C1 segment of cervical spinal cord (tissue), 14 donors: ENCODE measurements around the gene RUNX1.

ENCODE experiments used
- DNase-seq, 14 donors: peaks; one replicate each; lab custom pipeline; 2025; lab: John Stamatoyannopoulos, UW

RUNX1 gene

GRCh38 chr21:34924771-34925419 lies 124.2 kb downstream of the RUNX1 start:
- no peak for DNase-seq

GRCh38 chr21:34924194-34924593 lies 124.9 kb downstream of the RUNX1 start:
- DNase-seq: no peak

DNA sequence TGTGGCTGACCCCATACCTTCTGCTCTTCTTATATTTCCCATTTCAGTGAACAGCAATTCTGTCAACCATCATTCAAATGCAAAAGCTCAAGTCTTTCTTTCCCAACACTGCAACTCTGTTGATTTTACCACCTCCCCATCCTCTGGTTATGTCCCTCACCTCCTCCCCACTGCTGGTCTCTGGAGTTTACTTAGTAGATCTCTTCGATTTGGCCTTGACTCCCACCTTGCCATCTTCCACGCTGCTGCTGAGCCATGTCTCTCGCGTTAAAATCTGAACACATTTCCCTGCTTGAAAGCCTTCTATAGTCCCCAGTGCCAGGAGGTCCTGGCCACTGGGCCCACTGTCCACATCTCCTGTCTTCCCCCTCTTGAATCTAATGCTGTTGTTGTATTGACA lies 125.5 kb downstream of the RUNX1 start:
- DNase-seq: no peak

- DNase-seq: no peak
Measured at GRCh38 chr21:34923202-34923601, 125.9 kb downstream of the RUNX1 start.

DNA sequence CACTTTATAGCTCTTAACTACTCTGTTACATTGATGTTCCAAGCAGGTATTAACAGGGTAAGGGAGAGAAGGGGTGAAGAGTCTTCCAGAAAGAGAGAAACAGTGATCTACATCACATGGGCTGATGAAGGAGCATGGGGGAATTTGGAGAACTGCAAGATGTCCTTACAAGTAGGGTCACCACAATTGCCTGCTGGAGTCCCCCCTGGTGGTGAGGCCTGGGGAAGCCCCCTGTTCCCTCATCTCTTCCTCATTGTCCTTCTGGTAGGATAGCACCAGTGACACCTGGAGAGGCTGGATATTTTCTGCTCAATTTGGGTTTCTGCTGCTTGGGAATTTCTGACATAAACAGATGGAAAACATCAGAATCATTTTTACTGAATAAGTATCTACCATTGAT lies 126.6 kb downstream of the RUNX1 start:
- no peak for DNase-seq

- DNase-seq: no peak
Measured at GRCh38 chr21:34921151-34921550, 128.0 kb downstream of the RUNX1 start.

- DNase-seq: no peak
Measured at GRCh38 chr21:34919406-34919805, 129.7 kb downstream of the RUNX1 start.

DNA sequence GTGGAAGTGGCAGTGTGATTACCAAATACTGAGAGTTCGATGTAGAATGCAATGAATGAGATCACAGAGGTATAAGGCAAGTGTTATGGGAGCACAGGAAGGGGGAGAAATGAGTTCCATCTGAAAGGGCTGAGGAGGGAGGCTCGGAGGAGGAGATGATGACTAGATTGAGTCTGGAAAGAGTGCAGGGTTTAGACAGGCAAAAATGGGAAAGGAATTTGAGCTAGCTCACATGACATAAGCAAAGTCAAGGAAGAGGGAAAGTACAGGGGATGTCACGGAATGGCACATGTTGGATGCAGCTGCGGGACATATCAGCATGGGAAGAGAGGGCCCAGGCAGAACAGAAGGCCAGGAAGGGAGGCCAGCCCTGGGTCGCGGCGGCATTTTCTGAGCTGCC lies 132.7 kb downstream of the RUNX1 start:
- DNase-seq: no peak

- DNase-seq: no peak
Measured at GRCh38 chr21:34915364-34915841, 133.7 kb downstream of the RUNX1 start.

- DNase-seq: no peak
Measured at GRCh38 chr21:34914239-34914638, 134.9 kb downstream of the RUNX1 start.

- DNase-seq: no peak
Measured at GRCh38 chr21:34913811-34914210, 135.3 kb downstream of the RUNX1 start.

- no peak for DNase-seq
Measured at GRCh38 chr21:34912022-34912945, 136.8 kb downstream of the RUNX1 start.

- DNase-seq: peak in 2 of 14 donors; percentile 13 to 20
Measured at GRCh38 chr21:34911360-34911759, 137.7 kb downstream of the RUNX1 start.

DNA sequence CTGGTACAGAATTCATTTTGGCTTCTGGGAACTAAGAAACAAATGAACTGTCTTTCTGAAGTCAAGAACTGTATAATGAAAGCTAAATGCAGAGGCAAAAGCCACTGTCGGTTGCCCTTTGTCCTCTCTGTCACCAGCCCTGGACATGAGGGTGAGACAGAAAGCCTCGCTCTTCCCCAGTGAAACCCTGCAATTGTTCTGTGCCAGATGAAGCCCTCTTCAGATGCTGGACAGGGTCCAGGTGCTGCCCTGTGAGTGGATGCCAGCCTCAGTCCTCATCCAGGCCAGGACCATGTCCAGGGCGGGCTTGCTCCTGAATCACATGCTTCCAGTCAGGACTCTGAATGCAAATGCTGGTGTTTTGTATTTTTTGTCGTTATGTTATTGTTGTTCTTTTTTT lies 138.7 kb downstream of the RUNX1 start:
- DNase-seq: peak in 11 of 14 donors; percentile 11 to 71 (median 33)

GRCh38 chr21:34909492-34910292 lies 139.4 kb downstream of the RUNX1 start:
- peak in 1 of 14 donors; percentile 37 for DNase-seq

GRCh38 chr21:34908419-34909055 lies 140.6 kb downstream of the RUNX1 start:
- DNase-seq: peak in 1 of 14 donors; percentile 10

DNA sequence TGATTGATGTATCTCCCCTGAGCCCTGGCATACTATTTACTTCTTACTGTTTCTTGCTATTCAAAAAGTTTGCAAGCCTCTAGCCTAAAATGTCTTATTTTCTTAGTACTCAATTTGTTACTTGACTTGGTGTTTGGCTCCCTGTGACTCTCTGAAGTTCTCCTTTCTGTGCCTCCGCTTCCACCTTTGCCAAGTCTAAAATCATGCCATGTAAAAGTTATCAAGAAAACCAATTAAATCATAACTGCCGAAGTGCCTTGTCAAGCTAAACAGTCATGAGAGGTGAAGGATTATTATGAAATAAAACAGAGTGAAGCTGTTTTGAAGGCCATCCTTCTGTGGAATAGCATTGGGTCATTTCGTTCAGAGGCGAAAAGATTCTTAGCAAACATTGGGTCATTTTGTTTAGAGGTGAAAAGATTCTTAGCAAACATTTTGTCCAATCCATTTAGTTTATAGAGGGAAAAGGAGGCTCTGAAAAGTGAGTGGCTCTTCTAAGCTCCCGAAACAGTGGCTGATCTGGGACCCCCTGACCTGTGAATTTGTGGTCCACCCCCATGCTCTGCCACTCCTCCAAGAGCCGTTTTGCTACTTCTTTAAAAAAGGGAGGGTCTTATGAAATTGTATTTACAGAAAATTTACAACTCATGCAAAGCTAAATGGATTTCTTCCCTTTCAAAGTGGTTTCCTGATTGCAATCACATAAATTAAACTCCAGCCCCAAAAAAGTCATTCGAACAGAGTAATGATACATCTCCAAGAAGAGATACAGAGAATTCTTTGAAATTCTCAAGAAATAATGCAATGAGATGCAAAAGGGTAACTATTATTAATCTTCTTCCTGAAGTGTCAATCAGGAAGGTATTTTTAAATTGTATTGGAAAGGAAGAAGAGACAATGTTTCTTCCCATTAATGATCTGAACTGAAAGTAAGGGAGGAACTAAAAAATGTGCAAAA lies 141.4 kb downstream of the RUNX1 start:
- no peak for DNase-seq

DNA sequence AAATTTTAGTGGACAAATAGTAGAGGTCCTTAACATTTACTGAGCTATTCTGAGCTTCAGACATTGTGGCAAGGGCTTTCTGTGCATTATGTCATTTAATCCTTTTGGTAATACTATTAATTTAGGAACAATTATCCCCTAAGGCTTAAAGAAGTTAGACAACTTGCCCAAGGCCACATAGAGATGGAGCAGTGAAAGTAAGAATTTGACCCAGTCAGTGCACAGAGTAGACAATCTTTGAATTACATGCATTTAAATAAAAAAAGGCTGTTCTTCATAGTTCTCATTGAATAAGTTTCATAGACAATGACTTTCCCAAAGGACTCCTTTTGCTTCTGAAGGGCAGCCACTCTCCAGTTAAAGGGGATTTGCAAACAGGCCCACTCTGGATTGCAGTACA lies 142.7 kb downstream of the RUNX1 start:
- DNase-seq: no peak

GRCh38 chr21:34905218-34905537 lies 143.9 kb downstream of the RUNX1 start:
- no peak for DNase-seq

- no peak for DNase-seq
Measured at GRCh38 chr21:34904526-34905217, 144.4 kb downstream of the RUNX1 start.
